ENCODE measurements around the gene NLRP9.
"Not testable (repeated sequence)": the region's sequence is repeated elsewhere in the genome, so short reads cannot be mapped to it uniquely, and the experiment has no call there.

Gene NLRP9

GRCh38 chr19:55723491-55723890 is 14.7 kb downstream of the NLRP9 start:
- Histone ChIP-seq H3K4me1 (ENCODE audit: low read length) (no peaks in the 10 kb centered on the region), H3K36me3 (replicated peaks; ENCODE audit: low read depth, low read length) (no peaks in the 10 kb centered on the region), H4K20me1 (ENCODE audit: insufficient read depth, low read length) (no peaks in the 10 kb centered on the region), H3K27me3 (ENCODE audit: low read depth, low read length) (peaks cover 11% of the 10 kb centered on the region; the same call in 1 of the 2 replicates), H2AFZ (ENCODE audit: low read depth, low read length) (no peak overlapping the region), H3K27ac (ENCODE audit: low read length) (no peak overlapping the region), H3K9me3 (ENCODE audit: insufficient read depth, low read length) (no peaks in the 10 kb centered on the region), H3K9ac (ENCODE audit: low read length) (no peak overlapping the region), H3K4me3 (ENCODE audit: low read length) (no peak overlapping the region), H3K79me2 (ENCODE audit: low read length) (no peaks in the 10 kb centered on the region), H3K4me2 (ENCODE audit: low read length) (no peak overlapping the region)
- no peak for TF ChIP-seq CTCF (IDR thresholded peaks at IDR 0.05; ENCODE audit: low read depth, low read length)
- TF ChIP-seq EZH2phosphoT487 (IDR thresholded peaks at IDR 0.05; ENCODE audit: low read depth): no peak

- H2AFZ ChIP-seq (ENCODE audit: low read depth, low read length): no peak overlapping the region
- no peak overlapping the region for H3K4me2 ChIP-seq (ENCODE audit: low read length)
- peaks cover 11% of the 10 kb centered on the region; the same call in 1 of the 2 replicates for H3K27me3 ChIP-seq (ENCODE audit: low read depth, low read length)
- no peaks in the 10 kb centered on the region for H3K9me3 ChIP-seq (ENCODE audit: insufficient read depth, low read length)
- no peak overlapping the region for H3K4me3 ChIP-seq (ENCODE audit: low read length)
- no peak overlapping the region for H3K9ac ChIP-seq (ENCODE audit: low read length)
- no peaks in the 10 kb centered on the region for H4K20me1 ChIP-seq (ENCODE audit: insufficient read depth, low read length)
- no peaks in the 10 kb centered on the region for H3K79me2 ChIP-seq (ENCODE audit: low read length)
- H3K36me3 ChIP-seq (replicated peaks; ENCODE audit: low read depth, low read length): no peaks in the 10 kb centered on the region
- no peak overlapping the region for H3K27ac ChIP-seq (ENCODE audit: low read length)
- no peaks in the 10 kb centered on the region for H3K4me1 ChIP-seq (ENCODE audit: low read length)
- no peak for TF ChIP-seq CTCF (IDR thresholded peaks at IDR 0.05; ENCODE audit: low read depth, low read length)
- no peak for TF ChIP-seq EZH2phosphoT487 (IDR thresholded peaks at IDR 0.05; ENCODE audit: low read depth)
Observed at GRCh38 chr19:55720801-55721200, 17.4 kb downstream of the NLRP9 start.

GRCh38 chr19:55720214-55720746 is 17.9 kb downstream of the NLRP9 start:
- TF ChIP-seq EZH2phosphoT487 (IDR thresholded peaks at IDR 0.05; ENCODE audit: low read depth) (no peak), CTCF (IDR thresholded peaks at IDR 0.05; ENCODE audit: low read depth, low read length) (no peak)
- Histone ChIP-seq H3K9ac (ENCODE audit: low read length) (no peak overlapping the region), H3K27me3 (ENCODE audit: low read depth, low read length) (peaks cover 11% of the 10 kb centered on the region; the same call in 1 of the 2 replicates), H3K79me2 (ENCODE audit: low read length) (no peaks in the 10 kb centered on the region), H4K20me1 (ENCODE audit: insufficient read depth, low read length) (no peaks in the 10 kb centered on the region), H3K4me1 (ENCODE audit: low read length) (no peaks in the 10 kb centered on the region), H3K36me3 (replicated peaks; ENCODE audit: low read depth, low read length) (no peaks in the 10 kb centered on the region), H2AFZ (ENCODE audit: low read depth, low read length) (no peak overlapping the region), H3K4me2 (ENCODE audit: low read length) (no peak overlapping the region), H3K4me3 (ENCODE audit: low read length) (no peak overlapping the region), H3K27ac (ENCODE audit: low read length) (no peak overlapping the region), H3K9me3 (ENCODE audit: insufficient read depth, low read length) (no peaks in the 10 kb centered on the region)

GRCh38 chr19:55717879-55718711 is 20.1 kb downstream of the NLRP9 start:
- H3K9ac ChIP-seq (ENCODE audit: low read length); H3K27ac ChIP-seq (ENCODE audit: low read length); H3K9me3 ChIP-seq (ENCODE audit: insufficient read depth, low read length); H3K4me2 ChIP-seq (ENCODE audit: low read length); H3K36me3 ChIP-seq (replicated peaks; ENCODE audit: low read depth, low read length); H3K4me1 ChIP-seq (ENCODE audit: low read length); H2AFZ ChIP-seq (ENCODE audit: low read depth, low read length); H4K20me1 ChIP-seq (ENCODE audit: insufficient read depth, low read length); H3K79me2 ChIP-seq (ENCODE audit: low read length); H3K4me3 ChIP-seq (ENCODE audit: low read length): not testable (repeated sequence)
- peaks cover 15% of the 10 kb centered on the region; the same call in 1 of the 2 replicates for H3K27me3 ChIP-seq (ENCODE audit: low read depth, low read length)
